ENCODE measurements around the gene PPP1R8. TPM values are rescaled to one million over a fixed set of nuclear protein-coding genes. Genes with fewer than 3 reads are reported as not detected.

The PPP1R8 gene
- total and polyA plus RNA-seq, 2 of the 8 experiments (the other 6 are each of a cell fraction or from before 2014, with no cell fraction given): 33.4 to 51.8 TPM

- no peak for TF ChIP-seq KDM1A (IDR thresholded peaks at IDR 0.05; ENCODE audit: borderline replicate concordance, low read length)
- no peak for TF ChIP-seq NRF1 (IDR thresholded peaks at IDR 0.05; ENCODE audit: low read depth, low read length)
- TF ChIP-seq MAFK (IDR thresholded peaks at IDR 0.05; ENCODE audit: low read depth, low read length): no peak
- no peak for TF ChIP-seq SP2 (IDR thresholded peaks at IDR 0.05; ENCODE audit: low read length)
Measured at GRCh38 chr1:27821761-27822315, 8.7 kb upstream of the PPP1R8 start (continued).

Data from H1 (cell line).